HUES6 (cell line): Measurements from ENCODE around the gene INAFM1.

Experiments
- H3K27ac ChIP-seq: 2 replicates; pipeline ENCODE4 v1.7.0; 2013; ENCODE audit warnings: low read depth, mild to moderate bottlenecking, low read length, inconsistent platforms
- H3K27me3 ChIP-seq: 2 replicates; pipeline ENCODE4 v1.6.1; 2013; ENCODE audit warnings: low read length; ENCODE audit not compliant: control insufficient read depth, insufficient read depth
- H3K36me3 ChIP-seq: 2 replicates; pipeline ENCODE4 v1.6.1; 2013; ENCODE audit warnings: low read length; ENCODE audit not compliant: control insufficient read depth, insufficient read depth
- H3K4me1 ChIP-seq: 2 replicates; pipeline ENCODE4 v1.6.1; 2013; ENCODE audit warnings: low read length; ENCODE audit not compliant: control insufficient read depth, insufficient read depth
- H3K4me3 ChIP-seq: 2 replicates; pipeline ENCODE4 v1.5.1; 2013; ENCODE audit warnings: low read depth, low read length
- H3K9ac ChIP-seq: one replicate; pipeline ENCODE4 v1.6.1; 2013; ENCODE audit warnings: mild to moderate bottlenecking, low read length
- H3K9me3 ChIP-seq: 2 replicates; pipeline ENCODE4 v1.6.1; 2013; ENCODE audit warnings: low read depth, low read length; ENCODE audit not compliant: control insufficient read depth, insufficient read depth

The INAFM1 gene

DNA sequence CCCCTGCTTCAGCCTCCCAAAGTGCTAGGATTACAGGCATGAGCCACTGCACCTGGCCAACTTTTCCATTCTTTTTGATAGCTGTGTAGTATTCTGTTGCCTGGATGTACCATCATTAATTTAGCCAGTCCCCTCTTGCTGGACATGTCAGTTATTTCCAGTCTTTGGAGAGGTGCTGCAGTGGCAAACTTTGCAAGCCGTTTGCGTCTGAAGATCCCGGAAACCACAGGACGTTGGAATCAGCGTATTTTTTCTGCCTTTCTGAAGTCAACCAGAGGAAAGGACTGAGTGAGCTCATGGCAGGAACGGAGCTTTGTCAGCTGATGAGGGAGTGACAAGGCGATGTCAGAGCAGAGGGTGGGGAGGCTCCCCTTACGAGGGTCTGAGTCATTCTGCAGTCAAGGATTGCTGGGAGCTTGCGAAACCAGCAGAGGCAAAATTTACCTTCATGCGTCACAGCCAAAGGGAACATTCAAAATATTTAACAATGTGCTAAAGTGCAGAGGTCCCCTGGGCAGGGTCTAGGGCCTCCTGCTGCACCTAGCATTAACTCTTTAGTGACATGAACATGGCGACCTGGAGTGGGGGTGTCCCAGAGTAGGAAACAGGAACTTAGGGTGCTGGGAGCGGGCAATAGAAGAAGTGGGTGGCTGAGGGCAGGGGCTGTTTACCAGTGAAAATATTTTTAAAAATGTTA, 40.6 kb downstream of the INAFM1 start:
- no peak overlapping the region for H3K27ac ChIP-seq
- H3K4me3 ChIP-seq: no peak overlapping the region
- H3K9ac ChIP-seq: no peak overlapping the region
- H3K27me3 ChIP-seq: no peaks in the 10 kb centered on the region
- no peaks in the 10 kb centered on the region for H3K9me3 ChIP-seq
- H3K4me1 ChIP-seq: peaks cover 2% of the 10 kb centered on the region; the same call in 1 of the 2 replicates
- H3K36me3 ChIP-seq: no peaks in the 10 kb centered on the region

DNA sequence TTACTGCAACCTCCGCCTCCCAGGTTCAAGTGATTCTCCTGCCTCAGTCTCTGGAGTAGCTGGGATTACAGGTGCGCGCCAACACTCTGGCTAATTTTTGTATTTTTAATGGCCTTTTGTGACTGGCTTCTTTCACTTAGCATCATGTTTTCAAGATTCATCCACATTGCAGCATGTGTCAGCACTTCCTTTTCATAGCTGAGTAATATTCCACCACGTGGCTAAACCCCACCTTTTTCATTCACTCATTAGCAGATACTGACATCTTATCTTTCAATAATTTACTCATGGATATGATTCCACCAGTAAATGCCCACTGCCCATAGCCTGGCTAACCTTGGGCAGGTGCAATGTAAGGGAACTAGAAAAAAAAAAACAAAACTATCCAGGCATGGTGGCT, 41.8 kb downstream of the INAFM1 start:
- H3K4me3 ChIP-seq: no peak overlapping the region
- no peaks in the 10 kb centered on the region for H3K9me3 ChIP-seq
- peaks cover 2% of the 10 kb centered on the region; the same call in 1 of the 2 replicates for H3K4me1 ChIP-seq
- no peak overlapping the region for H3K27ac ChIP-seq
- H3K9ac ChIP-seq: no peak overlapping the region
- no peaks in the 10 kb centered on the region for H3K27me3 ChIP-seq
- no peaks in the 10 kb centered on the region for H3K36me3 ChIP-seq

DNA sequence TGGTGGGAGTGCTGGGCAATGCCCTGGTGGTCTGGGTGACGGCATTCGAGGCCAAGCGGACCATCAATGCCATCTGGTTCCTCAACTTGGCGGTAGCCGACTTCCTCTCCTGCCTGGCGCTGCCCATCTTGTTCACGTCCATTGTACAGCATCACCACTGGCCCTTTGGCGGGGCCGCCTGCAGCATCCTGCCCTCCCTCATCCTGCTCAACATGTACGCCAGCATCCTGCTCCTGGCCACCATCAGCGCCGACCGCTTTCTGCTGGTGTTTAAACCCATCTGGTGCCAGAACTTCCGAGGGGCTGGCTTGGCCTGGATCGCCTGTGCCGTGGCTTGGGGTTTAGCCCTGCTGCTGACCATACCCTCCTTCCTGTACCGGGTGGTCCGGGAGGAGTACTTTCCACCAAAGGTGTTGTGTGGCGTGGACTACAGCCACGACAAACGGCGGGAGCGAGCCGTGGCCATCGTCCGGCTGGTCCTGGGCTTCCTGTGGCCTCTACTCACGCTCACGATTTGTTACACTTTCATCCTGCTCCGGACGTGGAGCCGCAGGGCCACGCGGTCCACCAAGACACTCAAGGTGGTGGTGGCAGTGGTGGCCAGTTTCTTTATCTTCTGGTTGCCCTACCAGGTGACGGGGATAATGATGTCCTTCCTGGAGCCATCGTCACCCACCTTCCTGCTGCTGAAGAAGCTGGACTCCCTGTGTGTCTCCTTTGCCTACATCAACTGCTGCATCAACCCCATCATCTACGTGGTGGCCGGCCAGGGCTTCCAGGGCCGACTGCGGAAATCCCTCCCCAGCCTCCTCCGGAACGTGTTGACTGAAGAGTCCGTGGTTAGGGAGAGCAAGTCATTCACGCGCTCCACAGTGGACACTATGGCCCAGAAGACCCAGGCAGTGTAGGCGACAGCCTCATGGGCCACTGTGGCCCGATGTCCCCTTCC, 45.5 kb downstream of the INAFM1 start:
- Histone ChIP-seq H3K36me3 (no peaks in the 10 kb centered on the region), H3K4me1 (peaks cover 2% of the 10 kb centered on the region; the same call in 1 of the 2 replicates), H3K27me3 (no peaks in the 10 kb centered on the region), H3K9me3 (no peaks in the 10 kb centered on the region), H3K27ac (no peak overlapping the region), H3K9ac (no peak overlapping the region), H3K4me3 (no peak overlapping the region)

DNA sequence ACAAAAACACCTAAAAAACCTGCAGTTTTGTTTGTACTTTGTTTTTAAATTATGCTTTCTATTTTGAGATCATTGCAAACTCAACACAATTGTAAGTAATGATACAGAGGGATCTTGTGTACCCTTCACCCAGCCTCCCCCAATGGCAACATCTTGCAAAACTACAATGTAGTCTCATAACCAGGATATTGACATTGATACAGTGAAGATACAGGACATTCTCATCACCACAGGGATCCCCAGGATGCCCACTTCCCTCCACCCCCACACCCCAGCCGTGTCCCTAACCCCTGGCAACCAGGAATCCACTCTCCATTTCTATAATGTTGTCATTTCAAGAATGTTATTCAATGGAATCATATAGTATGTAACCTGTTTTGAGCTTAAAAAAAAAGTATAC, 46.9 kb downstream of the INAFM1 start:
- no peaks in the 10 kb centered on the region for H3K9me3 ChIP-seq
- H3K9ac ChIP-seq: no peak overlapping the region
- no peaks in the 10 kb centered on the region for H3K36me3 ChIP-seq
- no peak overlapping the region for H3K4me3 ChIP-seq
- H3K27ac ChIP-seq: no peak overlapping the region
- no peaks in the 10 kb centered on the region for H3K27me3 ChIP-seq
- H3K4me1 ChIP-seq: no peaks in the 10 kb centered on the region

DNA sequence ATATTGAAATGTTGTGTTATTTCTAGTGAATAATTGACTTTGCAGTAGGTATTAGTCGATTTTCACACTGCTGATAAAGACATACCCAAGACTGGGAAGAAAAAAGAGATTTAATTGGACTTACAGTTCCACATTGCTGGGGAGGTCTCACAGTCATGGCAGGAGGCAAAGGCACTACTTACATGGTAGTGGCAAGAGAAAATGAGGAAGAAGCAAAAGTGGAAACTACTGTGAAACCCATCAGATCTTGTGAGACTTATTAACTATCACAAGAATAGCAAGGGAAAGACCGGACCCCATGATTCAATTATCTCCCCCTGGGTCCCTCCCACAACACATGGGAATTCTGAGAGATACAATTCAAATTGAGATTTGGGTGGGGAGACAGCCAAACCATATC, 47.4 kb downstream of the INAFM1 start:
- Histone ChIP-seq H3K4me1 (no peaks in the 10 kb centered on the region), H3K27me3 (no peaks in the 10 kb centered on the region), H3K36me3 (no peaks in the 10 kb centered on the region)

DNA sequence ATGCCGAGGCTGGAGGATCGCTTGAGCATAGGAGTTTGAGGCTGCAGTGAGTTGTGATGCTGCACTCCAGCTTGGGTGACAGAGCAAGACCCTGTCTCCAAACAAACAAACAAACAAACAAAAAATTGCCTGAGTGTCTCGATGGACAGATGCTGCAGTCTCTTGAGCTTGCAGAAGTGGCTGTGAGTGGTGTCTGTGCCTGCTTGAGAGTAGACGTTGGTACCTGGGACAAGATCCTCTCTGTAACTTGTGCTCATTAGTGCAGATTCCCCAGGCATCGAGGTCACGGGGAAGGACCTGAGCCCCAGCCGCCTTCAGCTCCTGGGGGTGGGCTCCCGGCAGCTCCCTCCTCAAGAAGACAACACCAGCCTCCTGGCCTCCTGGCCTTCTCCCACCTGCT, 48.7 kb downstream of the INAFM1 start:
- Histone ChIP-seq H3K4me3 (no peak overlapping the region), H3K9me3 (no peaks in the 10 kb centered on the region), H3K9ac (no peak overlapping the region), H3K36me3 (no peaks in the 10 kb centered on the region), H3K4me1 (no peaks in the 10 kb centered on the region), H3K27me3 (no peaks in the 10 kb centered on the region), H3K27ac (no peak overlapping the region)

More for the DNA sequence above, 47.4 kb downstream of the INAFM1 start:
- H3K4me3 ChIP-seq: no peak overlapping the region
- no peaks in the 10 kb centered on the region for H3K9me3 ChIP-seq
- no peak overlapping the region for H3K27ac ChIP-seq
- no peak overlapping the region for H3K9ac ChIP-seq

DNA sequence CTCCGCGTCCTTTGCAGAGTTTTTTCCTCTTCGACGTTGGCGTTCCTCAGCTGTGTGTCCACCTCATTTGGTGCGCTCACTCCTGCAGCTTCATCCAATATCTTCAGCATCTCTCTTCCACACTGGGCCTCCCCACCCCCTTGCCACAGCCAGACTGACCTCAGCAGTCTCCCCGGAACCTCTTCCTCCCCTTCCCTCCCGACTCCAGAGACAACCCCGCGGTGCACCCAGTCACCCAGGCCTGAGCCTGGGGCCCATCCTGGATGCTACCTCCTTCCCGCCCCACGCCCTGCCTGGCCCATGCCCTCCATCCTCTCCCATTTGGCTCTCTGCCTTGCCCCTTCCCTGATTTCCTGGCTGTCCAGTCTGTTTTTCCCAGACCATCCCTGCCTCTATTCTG, 49.2 kb downstream of the INAFM1 start:
- H3K27ac ChIP-seq: no peak overlapping the region
- H3K4me3 ChIP-seq: no peak overlapping the region
- H3K36me3 ChIP-seq: no peaks in the 10 kb centered on the region
- no peaks in the 10 kb centered on the region for H3K27me3 ChIP-seq
- H3K4me1 ChIP-seq: no peaks in the 10 kb centered on the region
- H3K9ac ChIP-seq: no peak overlapping the region
- H3K9me3 ChIP-seq: no peaks in the 10 kb centered on the region

DNA sequence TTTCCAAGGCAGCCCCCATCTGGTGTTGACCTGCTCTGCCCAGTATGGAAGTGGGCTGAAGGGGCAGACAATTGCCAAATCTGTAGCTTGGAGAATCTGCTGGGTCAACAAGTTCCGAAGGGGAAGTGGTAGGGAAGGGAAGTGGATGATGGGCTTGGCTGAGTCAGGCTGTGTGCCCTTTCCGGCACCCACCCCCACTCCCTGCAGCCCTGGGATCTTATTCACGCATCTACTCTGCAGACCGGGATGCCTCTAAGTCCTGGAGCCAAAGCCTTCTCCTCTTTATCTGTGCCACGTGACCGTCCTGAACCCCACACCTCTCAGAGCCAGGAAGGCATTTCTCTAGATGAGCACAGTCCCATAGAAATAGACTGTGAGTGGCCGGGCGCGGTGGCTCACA, 49.8 kb downstream of the INAFM1 start:
- Histone ChIP-seq H3K4me3 (no peak overlapping the region), H3K9me3 (no peaks in the 10 kb centered on the region), H3K36me3 (no peaks in the 10 kb centered on the region), H3K27me3 (no peaks in the 10 kb centered on the region), H3K4me1 (no peaks in the 10 kb centered on the region), H3K27ac (no peak overlapping the region), H3K9ac (no peak overlapping the region)
